WTC11 (cell line): ENCODE data around the gene C2orf80.

Experiments used
- CTCF ChIP-seq: fragments of 200-600 bp; IDR thresholded peaks from 2 replicates; pipeline ENCODE4 v1.8.0; 2022; ENCODE audit warnings: antibody characterized with exemption
- TF ChIP-seq, protein P1 (sequence below): sonication (generic); formaldehyde crosslinking; IDR thresholded peaks from 2 replicates; pipeline ENCODE4 v1.8.1; 2022; ENCODE audit warnings: mild to moderate bottlenecking, missing genetic modification reagents, moderate library complexity, borderline replicate concordance
- TF ChIP-seq, protein P2 (sequence below): sonication (generic); formaldehyde crosslinking; IDR thresholded peaks from 2 replicates; pipeline ENCODE4 v1.8.1; 2023; ENCODE audit warnings: mild to moderate bottlenecking, missing genetic modification reagents, moderate library complexity

DNA sequence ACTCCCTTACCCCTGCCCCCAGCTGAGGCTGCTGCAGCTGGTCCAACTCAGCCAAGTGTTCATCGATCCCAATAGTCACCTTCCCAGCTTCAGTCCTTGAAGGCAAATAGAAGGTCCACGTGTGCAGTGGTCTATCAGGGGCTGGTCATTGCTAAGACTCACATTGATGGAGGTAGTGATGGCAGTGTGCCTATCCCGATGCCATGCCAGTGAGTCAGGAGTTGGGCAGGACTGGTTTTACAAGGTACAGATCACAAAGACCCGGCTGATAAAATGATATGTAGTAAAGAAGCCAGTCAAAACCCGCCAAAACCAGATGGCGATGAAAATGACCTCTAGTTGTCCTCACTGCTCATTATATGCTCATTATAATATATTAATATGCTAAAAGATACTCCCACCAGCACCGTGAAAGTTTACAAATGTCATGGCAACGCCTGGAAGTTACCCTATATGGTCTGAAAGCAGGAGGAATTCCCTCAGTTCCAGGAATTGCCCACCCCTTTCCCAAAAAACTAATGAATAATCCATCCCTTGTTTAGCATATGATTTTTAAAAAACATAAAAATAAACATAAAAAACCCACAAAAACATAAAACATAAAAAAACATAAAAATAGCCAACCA is 2.9 kb upstream of the C2orf80 start:
- TF ChIP-seq, protein P1, sequence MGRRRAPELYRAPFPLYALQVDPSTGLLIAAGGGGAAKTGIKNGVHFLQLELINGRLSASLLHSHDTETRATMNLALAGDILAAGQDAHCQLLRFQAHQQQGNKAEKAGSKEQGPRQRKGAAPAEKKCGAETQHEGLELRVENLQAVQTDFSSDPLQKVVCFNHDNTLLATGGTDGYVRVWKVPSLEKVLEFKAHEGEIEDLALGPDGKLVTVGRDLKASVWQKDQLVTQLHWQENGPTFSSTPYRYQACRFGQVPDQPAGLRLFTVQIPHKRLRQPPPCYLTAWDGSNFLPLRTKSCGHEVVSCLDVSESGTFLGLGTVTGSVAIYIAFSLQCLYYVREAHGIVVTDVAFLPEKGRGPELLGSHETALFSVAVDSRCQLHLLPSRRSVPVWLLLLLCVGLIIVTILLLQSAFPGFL (CRISPR knock-in tag): no peak
- TF ChIP-seq, protein P2, sequence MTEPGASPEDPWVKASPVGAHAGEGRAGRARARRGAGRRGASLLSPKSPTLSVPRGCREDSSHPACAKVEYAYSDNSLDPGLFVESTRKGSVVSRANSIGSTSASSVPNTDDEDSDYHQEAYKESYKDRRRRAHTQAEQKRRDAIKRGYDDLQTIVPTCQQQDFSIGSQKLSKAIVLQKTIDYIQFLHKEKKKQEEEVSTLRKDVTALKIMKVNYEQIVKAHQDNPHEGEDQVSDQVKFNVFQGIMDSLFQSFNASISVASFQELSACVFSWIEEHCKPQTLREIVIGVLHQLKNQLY (CRISPR knock-in tag): no peak
- TF ChIP-seq CTCF: no peak
